Measurements from ENCODE around the gene RNASE8. TPM values are rescaled to one million over a fixed set of nuclear protein-coding genes. Genes with fewer than 3 reads are reported as not detected.

Gene RNASE8
- total RNA-seq, 1 donor from 2014 or later: not detected

GRCh38 chr14:21038441-21039422, 18.9 kb upstream of the RNASE8 start:
- Mint-ChIP-seq H3K27ac (ENCODE audit: unreplicated experiment) (peak overlapping the region; percentile 3), H3K4me1 (ENCODE audit: low read depth, unreplicated experiment) (peaks cover 36% of the 10 kb centered on the region), H3K27me3 (ENCODE audit: low read depth, unreplicated experiment) (peaks cover 35% of the 10 kb centered on the region), H3K9me3 (ENCODE audit: unreplicated experiment) (peaks cover 2% of the 10 kb centered on the region), H3K36me3 (ENCODE audit: low read depth, unreplicated experiment) (peaks cover 2% of the 10 kb centered on the region), H3K4me3 (ENCODE audit: unreplicated experiment) (no peak overlapping the region)
- Histone ChIP-seq H4K20me1 (ENCODE audit: insufficient read depth, low read length) (no peaks in the 10 kb centered on the region), H3K36me3 (ENCODE audit: insufficient read depth, low read length) (no peaks in the 10 kb centered on the region), H3K9ac (ENCODE audit: low read length) (no peak overlapping the region), H3K27me3 (ENCODE audit: insufficient read depth, low read length) (peaks cover 8% of the 10 kb centered on the region), H3K9me3 (ENCODE audit: insufficient read depth, low read depth, low read length) (no peaks in the 10 kb centered on the region), H2AFZ (ENCODE audit: low read depth, low read length) (peak overlapping the region; percentile 39), H3K4me3 (ENCODE audit: insufficient read depth, low read depth, low read length) (no peak overlapping the region), H3K4me2 (ENCODE audit: low read length) (peak overlapping the region; percentile 23), H3K4me1 (ENCODE audit: insufficient read depth, low read length) (no peaks in the 10 kb centered on the region), H3K79me2 (ENCODE audit: insufficient read depth, low read length) (no peaks in the 10 kb centered on the region), H3K27ac (ENCODE audit: low read depth, low read length) (no peak overlapping the region)
- FAIRE-seq: no peak
- no peak for TF ChIP-seq EZH2 (IDR thresholded peaks at IDR 0.05; ENCODE audit: insufficient read depth, low read length)
- DNase-seq (ENCODE audit: low read depth): peak; percentile 49

GRCh38 chr14:21039585-21040369, 17.8 kb upstream of the RNASE8 start:
- FAIRE-seq: no peak
- no peak overlapping the region for H3K4me2 ChIP-seq (ENCODE audit: low read length)
- H3K27ac Mint-ChIP-seq (ENCODE audit: unreplicated experiment): peak overlapping the region; percentile 2

More at GRCh38 chr14:21039585-21040369, 17.8 kb upstream of the RNASE8 start:
- Mint-ChIP-seq H3K4me3 (ENCODE audit: unreplicated experiment) (peak overlapping the region; percentile 35), H3K4me1 (ENCODE audit: low read depth, unreplicated experiment) (peaks cover 36% of the 10 kb centered on the region), H3K27me3 (ENCODE audit: low read depth, unreplicated experiment) (peaks cover 28% of the 10 kb centered on the region), H3K36me3 (ENCODE audit: low read depth, unreplicated experiment) (peaks cover 2% of the 10 kb centered on the region), H3K9me3 (ENCODE audit: unreplicated experiment) (peaks cover 5% of the 10 kb centered on the region)
- peaks cover 7% of the 10 kb centered on the region for H3K27me3 ChIP-seq (ENCODE audit: insufficient read depth, low read length)
- TF ChIP-seq EZH2 (IDR thresholded peaks at IDR 0.05; ENCODE audit: insufficient read depth, low read length): no peak
- peak; percentile 61 for TF ChIP-seq CTCF (IDR thresholded peaks at IDR 0.05; ENCODE audit: insufficient read depth, low read depth, low read length)
- H3K27ac ChIP-seq (ENCODE audit: low read depth, low read length): no peak overlapping the region
- no peak overlapping the region for H3K9ac ChIP-seq (ENCODE audit: low read length)
- H4K20me1 ChIP-seq (ENCODE audit: insufficient read depth, low read length): no peaks in the 10 kb centered on the region
- peak; percentile 45 for DNase-seq (ENCODE audit: low read depth)
- H3K9me3 ChIP-seq (ENCODE audit: insufficient read depth, low read depth, low read length): no peaks in the 10 kb centered on the region
- no peaks in the 10 kb centered on the region for H3K36me3 ChIP-seq (ENCODE audit: insufficient read depth, low read length)
- no peaks in the 10 kb centered on the region for H3K79me2 ChIP-seq (ENCODE audit: insufficient read depth, low read length)
- H2AFZ ChIP-seq (ENCODE audit: low read depth, low read length): peak overlapping the region; percentile 50
- H3K4me3 ChIP-seq (ENCODE audit: insufficient read depth, low read depth, low read length): no peak overlapping the region
- H3K4me1 ChIP-seq (ENCODE audit: insufficient read depth, low read length): no peaks in the 10 kb centered on the region

Data from astrocyte (in vitro differentiated cells and primary cell).